Fibroblast of gingiva (primary cell): ENCODE results near the gene EHD1.
"Not testable (repeated sequence)": the region's sequence is repeated elsewhere in the genome, so short reads cannot be mapped to it uniquely, and the experiment has no call there.

Experiments used
- DNase-seq: peaks from one replicate; pipeline ENCODE4 v3.0.0-alpha.2; 2011; ENCODE audit warnings: low read depth

Gene EHD1

GRCh38 chr11:64856382-64857227 lies 21.8 kb downstream of the EHD1 start:
- peak; percentile 74 for DNase-seq

GRCh38 chr11:64855596-64856304 lies 22.7 kb downstream of the EHD1 start:
- DNase-seq, result no peak

- peak; percentile 84 for DNase-seq
Observed at GRCh38 chr11:64854534-64855502, 23.6 kb downstream of the EHD1 start.

GRCh38 chr11:64854157-64854533 lies 24.3 kb downstream of the EHD1 start:
- DNase-seq, result no peak

- no peak for DNase-seq
Observed at GRCh38 chr11:64853709-64854108, 24.7 kb downstream of the EHD1 start.

GRCh38 chr11:64852804-64853509 lies 25.5 kb downstream of the EHD1 start:
- no peak for DNase-seq

GRCh38 chr11:64851831-64852351 lies 26.5 kb downstream of the EHD1 start:
- no peak for DNase-seq

- DNase-seq, result no peak
Observed at GRCh38 chr11:64850979-64851567, 27.3 kb downstream of the EHD1 start.

GRCh38 chr11:64849598-64850356 lies 28.6 kb downstream of the EHD1 start:
- DNase-seq, result peak; percentile 34

GRCh38 chr11:64848826-64849597 lies 29.4 kb downstream of the EHD1 start:
- DNase-seq, result no peak

- no peak for DNase-seq
Observed at GRCh38 chr11:64848214-64848825, 30.1 kb downstream of the EHD1 start.

GRCh38 chr11:64846998-64847666 lies 31.3 kb downstream of the EHD1 start:
- DNase-seq, result peak; percentile 78

- DNase-seq, result not testable (repeated sequence)
Observed at GRCh38 chr11:64845776-64846129, 32.7 kb downstream of the EHD1 start.

- no peak for DNase-seq
Observed at GRCh38 chr11:64845129-64845775, 33.2 kb downstream of the EHD1 start.

GRCh38 chr11:64844330-64845128 lies 33.9 kb downstream of the EHD1 start, which contains the start of gene CDC42BPG:
Gene CDC42BPG, minus strand, starts transcription at chr11:64844653. Its CDS starts 84 bp downstream, at chr11:64844569.
- DNase-seq, result peak; percentile 44

GRCh38 chr11:64843686-64844329 lies 34.6 kb downstream of the EHD1 start:
- DNase-seq, result no peak
